H1 (cell line): ENCODE data around the gene FAM184B. TPM values are rescaled to one million over a fixed set of nuclear protein-coding genes. Genes with fewer than 3 reads are reported as not detected.
A peak's percentile ranks its signal among the peaks of the same experiment; 100 is the strongest.

ENCODE experiments used
- CTCF ChIA-PET: fragments of 300-600 bp; sonication (Branson Sonifier 250); formaldehyde crosslinking; loops from one replicate; lab custom pipeline; 2021; ENCODE audit not compliant: partially characterized antibody; lab: Charles Lee
- POLR2A ChIA-PET: fragments of 300-600 bp; sonication (Branson Sonifier 250); formaldehyde crosslinking; loops from one replicate; lab custom pipeline; 2021; ENCODE audit warnings: inconsistent platforms; ENCODE audit not compliant: partially characterized antibody; lab: Charles Lee
- DNase-seq, 2 experiments: peaks; one replicate each; pipeline versions ENCODE4 v3.0.0 to v3.0.0-alpha.2; 2010 to 2022; ENCODE audit warnings: low spot score in 2 of 2, low read depth in 1 of 2, mixed read lengths in 1 of 2
- FAIRE-seq: peaks from 2 replicates; lab custom pipeline; 2011; peaks lifted over from hg19 to GRCh38; lab: Jason Lieb, UNC
- H2AFZ ChIP-seq: 2 replicates; pipeline ENCODE4 v1.8.1; 2012; ENCODE audit warnings: low read length, inconsistent platforms
- H2AK5ac ChIP-seq: 2 replicates; pipeline ENCODE4 v1.6.1; 2013; ENCODE audit warnings: low read depth, low read length
- H2BK120ac ChIP-seq: replicated peaks from 2 replicates; pipeline ENCODE3; 2013; ENCODE audit warnings: low read depth, low read length, inconsistent platforms
- H2BK12ac ChIP-seq: 2 replicates; pipeline ENCODE4 v1.6.1; 2013; ENCODE audit warnings: low read depth, low read length
- H2BK15ac ChIP-seq: 2 replicates; pipeline ENCODE4 v1.6.1; 2013; ENCODE audit warnings: low read length
- H2BK20ac ChIP-seq: 2 replicates; pipeline ENCODE4 v1.6.1; 2013; ENCODE audit warnings: low read length
- H2BK5ac ChIP-seq: 2 replicates; pipeline ENCODE4 v1.6.1; 2013; ENCODE audit warnings: low read depth, low read length
- H3K14ac ChIP-seq: 2 replicates; pipeline ENCODE4 v1.6.1; 2013; ENCODE audit warnings: inconsistent platforms; ENCODE audit not compliant: insufficient read length
- H3K18ac ChIP-seq: 2 replicates; pipeline ENCODE4 v1.6.1; 2013; ENCODE audit warnings: low read length; ENCODE audit errors: extremely low read depth
- H3K23ac ChIP-seq: 2 replicates; pipeline ENCODE4 v1.6.1; 2013; ENCODE audit warnings: inconsistent platforms; ENCODE audit not compliant: insufficient read length
- H3K23me2 ChIP-seq: 2 replicates; pipeline ENCODE4 v1.6.1; 2013; ENCODE audit warnings: low read depth, low read length
- H3K27ac ChIP-seq: 2 replicates; pipeline ENCODE4 v1.6.1; 2011; ENCODE audit warnings: low read depth, low read length, inconsistent platforms
- H3K27me3 ChIP-seq, 4 experiments: replicated peaks in 1 of 4; 1 replicate in 1 of 4; 2 replicates in 3 of 4; pipeline versions ENCODE4 v1.6.1 to v1.8.1; 2011 to 2013; ENCODE audit warnings: low read length in 3 of 4, mild to moderate bottlenecking in 3 of 4, inconsistent platforms in 2 of 4, mixed read lengths in 2 of 4, moderate library complexity in 1 of 4; ENCODE audit not compliant: control insufficient read depth in 3 of 4, insufficient read depth in 3 of 4; ENCODE audit errors: extremely low read depth in 1 of 4
- H3K36me3 ChIP-seq, 4 experiments: 2 replicates each; pipeline versions ENCODE4 v1.6.1 to v1.8.1; 2011 to 2013; ENCODE audit warnings: mild to moderate bottlenecking in 4 of 4, low read length in 3 of 4, moderate library complexity in 2 of 4, control low read depth in 1 of 4, inconsistent platforms in 1 of 4; ENCODE audit not compliant: insufficient read depth in 4 of 4, control insufficient read depth in 2 of 4
- H3K4ac ChIP-seq: replicated peaks from 2 replicates; pipeline ENCODE3; 2013; ENCODE audit warnings: low read length, low read depth, mixed read lengths, inconsistent platforms; ENCODE audit not compliant: insufficient read length
- H3K4me1 ChIP-seq, 4 experiments: replicated peaks in 1 of 4; 1 replicate in 1 of 4; 2 replicates in 3 of 4; pipeline versions ENCODE4 v1.6.1 to v1.8.1; 2011 to 2013; ENCODE audit warnings: low read length in 3 of 4, inconsistent platforms in 2 of 4, mixed read lengths in 1 of 4; ENCODE audit not compliant: insufficient read depth in 4 of 4, control insufficient read depth in 3 of 4
- H3K4me2 ChIP-seq, 2 experiments: 2 replicates each; pipeline versions ENCODE4 v1.6.1 to v1.8.1; 2011 to 2013; ENCODE audit warnings: low read depth in 2 of 2, low read length in 2 of 2, control low read depth in 1 of 2, inconsistent platforms in 1 of 2, mild to moderate bottlenecking in 1 of 2; ENCODE audit not compliant: insufficient read depth in 1 of 2
- H3K4me3 ChIP-seq, 4 experiments: fragments of 200-600, 300-600 bp in 1 of 4; sonication (generic), shearing (Covaris generic), sonication (Bioruptor Twin) in 1 of 4; 2 replicates each; pipeline versions ENCODE4 v1.5.1 to v1.8.1; 2011 to 2016; ENCODE audit warnings: low read length in 4 of 4, low read depth in 3 of 4, control low read depth in 2 of 4, inconsistent platforms in 2 of 4, mild to moderate bottlenecking in 2 of 4, mixed read lengths in 1 of 4, moderate library complexity in 1 of 4; ENCODE audit not compliant: insufficient read depth in 2 of 4; ENCODE audit errors: extremely low read depth in 1 of 4
- H3K56ac ChIP-seq: replicated peaks from 2 replicates; pipeline ENCODE3; 2013; ENCODE audit warnings: low read depth, mild to moderate bottlenecking, mixed read lengths, low read length, inconsistent platforms; ENCODE audit not compliant: insufficient read length
- H3K79me1 ChIP-seq: 2 replicates; pipeline ENCODE4 v1.6.1; 2013; ENCODE audit warnings: low read depth, low read length, control low read depth
- H3K79me2 ChIP-seq, 2 experiments: 2 replicates each; pipeline versions ENCODE4 v1.6.1 to v1.8.1; 2012 to 2013; ENCODE audit warnings: low read length in 2 of 2, mild to moderate bottlenecking in 2 of 2, inconsistent platforms in 1 of 2; ENCODE audit not compliant: insufficient read depth in 2 of 2, control insufficient read depth in 1 of 2
- H3K9ac ChIP-seq, 4 experiments: replicated peaks in 1 of 4; 1 replicate in 1 of 4; 2 replicates in 3 of 4; pipeline versions ENCODE4 v1.6.1 to v1.8.1; 2011 to 2013; ENCODE audit warnings: low read depth in 3 of 4, low read length in 3 of 4, control low read depth in 2 of 4, mild to moderate bottlenecking in 2 of 4, moderate library complexity in 2 of 4, inconsistent platforms in 1 of 4; ENCODE audit errors: extremely low read depth in 1 of 4
- H3K9me3 ChIP-seq, 2 experiments: 2 replicates each; pipeline versions ENCODE4 v1.6.1 to v1.8.1; 2012 to 2013; ENCODE audit warnings: mild to moderate bottlenecking in 2 of 2, moderate library complexity in 2 of 2, control low read depth in 1 of 2, inconsistent platforms in 1 of 2, low read depth in 1 of 2, low read length in 1 of 2, mixed read lengths in 1 of 2; ENCODE audit not compliant: insufficient read depth in 2 of 2
- H4K20me1 ChIP-seq, 2 experiments: replicated peaks in 1 of 2; 2 replicates each; pipeline versions ENCODE3 to v1.8.1; 2011 to 2013; ENCODE audit warnings: inconsistent platforms in 2 of 2, low read length in 2 of 2, mild to moderate bottlenecking in 1 of 2; ENCODE audit not compliant: insufficient read depth in 2 of 2, control insufficient read depth in 1 of 2
- H4K5ac ChIP-seq: 2 replicates; pipeline ENCODE4 v1.6.1; 2013; ENCODE audit warnings: low read length, low read depth, mixed read lengths, inconsistent platforms; ENCODE audit not compliant: insufficient read length
- H4K8ac ChIP-seq: 2 replicates; pipeline ENCODE4 v1.8.0; 2013; ENCODE audit warnings: mild to moderate bottlenecking, moderate library complexity, low read length, inconsistent platforms; ENCODE audit not compliant: insufficient read depth; ENCODE audit errors: extremely low read depth
- H4K91ac ChIP-seq: replicated peaks from 2 replicates; pipeline ENCODE3; 2013; ENCODE audit warnings: low read length, mixed read lengths, inconsistent platforms; ENCODE audit not compliant: insufficient read length
- WGBS, 2 experiments: shearing (Covaris generic) in 1 of 2; methylation state at CpG; one replicate each; pipeline versions ENCODE4 v1.1.6 to v1.1.7; 2013 to 2015; ENCODE audit warnings: low lambda C conversion rate in 2 of 2, mixed read lengths in 2 of 2, inconsistent platforms in 1 of 2, low coverage in 1 of 2, missing lambda C conversion rate in 1 of 2; ENCODE audit not compliant: insufficient replicate concordance in 2 of 2, insufficient coverage in 1 of 2, insufficient read length in 1 of 2; ENCODE audit errors: extremely low coverage in 1 of 2, missing lambda C conversion rate in 1 of 2; 5-methylcytosine and 5-hydroxymethylcytosine counted together
- polyA plus RNA-seq, 7 experiments: library from polyadenylated mRNA; depleted of rRNA in 3 of 7; stranded (reverse) in 5 of 7; unstranded in 2 of 7; fragments of >200 nt in 5 of 7; fragments of 200-250 nt in 2 of 7; gene quantifications; 1 replicate in 5 of 7; 2 replicates in 1 of 7; 4 replicates in 1 of 7; pipeline versions ENCODE4 v1.2.1 to v1.2.3, GENCODE V29; 2011 to 2013; ENCODE audit warnings: missing spikeins in 2 of 7, mixed read lengths in 2 of 7
- total RNA-seq: library from RNA; stranded (reverse); fragmentation: NEBNext Ultra II Directional; extraction: Animal tissue kit (Norgen Biotek cat#: 25700); gene quantifications from 2 replicates; pipeline ENCODE4 v1.2.1, GENCODE V29; 2021
- TF ChIP-seq, protein P1 (sequence below): IDR thresholded peaks from 2 replicates; pipeline ENCODE4 v1.6.1; 2012; ENCODE audit warnings: inconsistent platforms

Gene FAM184B
- total and polyA plus RNA-seq, 2 of the 8 experiments (the other 6 are each of a cell fraction or from before 2014, with no cell fraction given) = 0.05 to 0.39 TPM

DNA sequence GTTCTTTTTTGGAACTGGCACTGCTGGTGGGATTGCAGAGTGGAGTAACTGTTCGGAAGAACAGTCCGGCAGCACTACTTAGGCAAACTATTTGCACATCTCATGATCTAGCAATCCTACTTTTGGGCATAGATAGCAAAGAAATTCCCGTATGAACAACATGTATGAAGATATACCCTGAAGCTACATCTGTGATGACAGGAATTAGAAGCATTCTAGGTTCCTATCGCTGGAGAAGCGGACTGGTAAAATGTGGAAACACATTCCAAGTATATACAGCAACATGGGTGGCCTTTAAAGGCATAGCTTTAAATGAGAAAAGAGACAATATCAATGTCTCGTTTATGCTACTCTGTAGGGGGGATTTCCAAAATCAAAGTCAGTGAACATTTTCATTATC is 26.0 kb upstream of the FAM184B start:
- Histone ChIP-seq H2AK5ac (no peak overlapping the region), H3K4me3 (peak overlapping the region in 1 of 4 experiments; percentile 97; a peak in 2 of 8 replicates), H4K20me1 (peaks cover 15 to 21% of the 10 kb centered on the region in 2 experiments), H4K5ac (no peak overlapping the region), H4K8ac (no peak overlapping the region), H4K91ac (no peak overlapping the region), H2BK15ac (no peak overlapping the region), H3K79me1 (peaks cover 4% of the 10 kb centered on the region; the same call in 1 of the 2 replicates), H2BK12ac (no peak overlapping the region), H3K4ac (no peak overlapping the region), H2BK5ac (no peak overlapping the region), H3K23ac (no peak overlapping the region), H2AFZ (no peak overlapping the region), H2BK20ac (no peak overlapping the region), H2BK120ac (no peak overlapping the region), H3K4me2 (peak overlapping the region; percentile 15 to 37), H3K23me2 (peaks cover 3% of the 10 kb centered on the region; the same call in 1 of the 2 replicates), H3K9ac (no peak overlapping the region; a peak in 1 of 7 replicates), H3K27ac (no peak overlapping the region), H3K14ac (no peak overlapping the region), H3K9me3 (no peaks in the 10 kb centered on the region), H3K27me3 (no peaks in the 10 kb centered on the region), H3K56ac (no peak overlapping the region), H3K18ac (no peak overlapping the region), H3K79me2 (peaks cover 10 to 92% of the 10 kb centered on the region in 2 experiments), H3K36me3 (peaks cover 15 to 32% (median 25%) of the 10 kb centered on the region in 4 experiments), H3K4me1 (peaks cover 2 to 6% (median 4%) of the 10 kb centered on the region in 4 experiments; a peak in 5 of 7 replicates)
- DNase-seq = no peak
- 88% methylated on average over 6 of the region's 6 CpGs; no CpG with 5 or more reads in 1 of the 2 experiments for WGBS, 2 experiments
- POLR2A ChIA-PET = interaction anchor here (1.0 to 1.1 kb wide), 2 partner anchors 9 to 10 kb away, joined by 3 read pairs; no protein-coding TSS in a partner anchor
- no peak for FAIRE-seq
- CTCF ChIA-PET = interaction anchor here (1.2 to 3.7 kb wide), 5 partner anchors 9 to 185 kb away, joined by 3 to 23 read pairs (median 5); no protein-coding TSS in a partner anchor
- TF ChIP-seq, protein P1, sequence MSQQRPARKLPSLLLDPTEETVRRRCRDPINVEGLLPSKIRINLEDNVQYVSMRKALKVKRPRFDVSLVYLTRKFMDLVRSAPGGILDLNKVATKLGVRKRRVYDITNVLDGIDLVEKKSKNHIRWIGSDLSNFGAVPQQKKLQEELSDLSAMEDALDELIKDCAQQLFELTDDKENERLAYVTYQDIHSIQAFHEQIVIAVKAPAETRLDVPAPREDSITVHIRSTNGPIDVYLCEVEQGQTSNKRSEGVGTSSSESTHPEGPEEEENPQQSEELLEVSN = no peak
